WTC11 (cell line): Measurements from ENCODE around the gene ZNF451.

Experiments used
- CTCF ChIP-seq: fragments of 200-600 bp; IDR thresholded peaks from 2 replicates; pipeline ENCODE4 v1.8.0; 2022; ENCODE audit warnings: antibody characterized with exemption
- FOXJ3 ChIP-seq: sonication (generic); formaldehyde crosslinking; IDR thresholded peaks from 2 replicates; pipeline ENCODE4 v1.9.0; 2021; ENCODE audit warnings: missing genetic modification reagents, mild to moderate bottlenecking, borderline replicate concordance
- FOXK1 ChIP-seq: sonication (generic); formaldehyde crosslinking; IDR thresholded peaks from 2 replicates; pipeline ENCODE4 v1.8.0; 2022; ENCODE audit warnings: mild to moderate bottlenecking, moderate library complexity, missing genetic modification reagents
- GABPB1 ChIP-seq: sonication (generic); formaldehyde crosslinking; IDR thresholded peaks from 2 replicates; pipeline ENCODE4 v1.8.1; 2023; ENCODE audit warnings: mild to moderate bottlenecking, missing genetic modification reagents
- JUN ChIP-seq: sonication (generic); formaldehyde crosslinking; IDR thresholded peaks from 2 replicates; pipeline ENCODE4 v1.8.0; 2023; ENCODE audit warnings: mild to moderate bottlenecking, missing genetic modification reagents
- MYBL2 ChIP-seq: sonication (generic); formaldehyde crosslinking; IDR thresholded peaks from 2 replicates; pipeline ENCODE4 v1.8.1; 2023; ENCODE audit warnings: mild to moderate bottlenecking, moderate library complexity, missing genetic modification reagents
- PRRX2 ChIP-seq: fragments of 250-450 bp; sonication (Bioruptor Pico); IDR thresholded peaks from 2 replicates; pipeline ENCODE4 v1.8.0; 2021; ENCODE audit warnings: mild to moderate bottlenecking
- ZNF121 ChIP-seq: sonication (generic); formaldehyde crosslinking; IDR thresholded peaks from 2 replicates; pipeline ENCODE4 v1.8.0; 2023; ENCODE audit warnings: missing genetic modification reagents

GRCh38 chr6:57089687-57090457 is at the start of gene ZNF451:
- TF ChIP-seq FOXJ3, result no peak
- no peak for TF ChIP-seq PRRX2
- TF ChIP-seq ZNF121, result no peak
- TF ChIP-seq MYBL2 (CRISPR knock-in tag), result no peak
- TF ChIP-seq CTCF, result no peak
- no peak for TF ChIP-seq JUN (CRISPR knock-in tag)
- peak; percentile 85 for TF ChIP-seq GABPB1 (CRISPR knock-in tag)
- TF ChIP-seq FOXK1, result no peak; the same call in 1 of the 2 replicates
